Transverse colon (tissue), 4 donors: ENCODE results near the gene PHAX. TPM values are rescaled to one million over a fixed set of nuclear protein-coding genes. Genes with fewer than 3 reads are reported as not detected.
"Not testable (repeated sequence)": the region's sequence is repeated elsewhere in the genome, so short reads cannot be mapped to it uniquely, and the experiment has no call there.

Experiments used
- DNase-seq: peaks from one replicate; pipeline ENCODE4 v3.0.0-alpha.2; 2019
- H3K27ac ChIP-seq, 4 donors: fragments of 200-600 bp; sonication (generic); 2 replicates each; pipeline ENCODE4 v1.5.1; 2016 to 2018; ENCODE audit warnings: inconsistent platforms in 4 of 4
- H3K27me3 ChIP-seq: fragments of 200-600 bp; sonication (generic); 2 replicates; pipeline ENCODE4 v1.5.1; 2017; ENCODE audit warnings: inconsistent platforms
- H3K36me3 ChIP-seq, 4 donors: fragments of 200-600 bp; sonication (generic); 2 replicates each; pipeline ENCODE4 v1.5.1; 2017 to 2019; ENCODE audit warnings: inconsistent platforms in 4 of 4
- H3K4me1 ChIP-seq, 4 donors: fragments of 200-600 bp; sonication (generic); 2 replicates each; pipeline ENCODE4 v1.5.1; 2017 to 2020; ENCODE audit warnings: inconsistent platforms in 4 of 4
- H3K4me3 ChIP-seq, 4 donors: fragments of 200-600 bp; sonication (generic); 1 replicate in 1 of 4; 2 replicates in 3 of 4; pipeline versions ENCODE4 v1.5.1 to v1.6.1; 2017 to 2019; ENCODE audit warnings: inconsistent platforms in 4 of 4
- H3K9me3 ChIP-seq, 2 donors: fragments of 200-600 bp; sonication (generic); 2 replicates each; pipeline ENCODE4 v1.5.1; 2017 to 2019; ENCODE audit warnings: inconsistent platforms in 2 of 2
- EP300 ChIP-seq: sonication (generic); formaldehyde crosslinking; IDR thresholded peaks from one replicate; pipeline ENCODE4 v1.6.1; 2017; ENCODE audit warnings: antibody characterized with exemption, low read depth
- POLR2A ChIP-seq: fragments of 450-650 bp; IDR thresholded peaks from one replicate; pipeline ENCODE4 v1.6.1; 2016; ENCODE audit warnings: antibody characterized with exemption, mild to moderate bottlenecking, moderate library complexity
- POLR2AphosphoS5 ChIP-seq, 3 donors: sonication (generic); formaldehyde crosslinking; IDR thresholded peaks; one replicate each; pipeline ENCODE4 v1.6.1; 2016; ENCODE audit warnings: antibody characterized with exemption in 3 of 3
- WGBS, 2 donors: methylation state at CpG; one replicate each; pipeline ENCODE4 v1.1.5; 2018; ENCODE audit warnings: low coverage in 1 of 2; 5-methylcytosine and 5-hydroxymethylcytosine counted together
- in situ Hi-C, 4 donors: fragments of 200-750 bp; cut with MboI; loops; one replicate each; pipeline versions ENCODE4 v1.15.0 to v1.15.1; 2017; ENCODE audit warnings: low sequenced_read_pairs in 3 of 4, low pct_ligation_motif_present in 1 of 4, low pct_unique_long_range_greater_than_20kb in 1 of 4
- intact Hi-C: fragments of 100-400 bp; cut with DNase I; formaldehyde crosslinking; loops from one replicate; pipeline ENCODE4 v1.15.1; 2023; ENCODE audit warnings: low total_unique reads
- total RNA-seq, 4 donors: library from RNA; depleted of rRNA; stranded (reverse); fragments of >200 nt; gene quantifications; one replicate each; pipeline ENCODE4 v1.1.0, GENCODE V29; 2016
- TF ChIP-seq, protein P1 (sequence below), 5 experiments: fragments of 200-600 bp in 3 of 5; fragments of 450-650 bp in 2 of 5; sonication (generic) in 3 of 5; IDR thresholded peaks; 1 replicate in 2 of 5; 2 replicates in 3 of 5; pipeline ENCODE4 v1.5.1; 2016 to 2017; ENCODE audit warnings: antibody characterized with exemption in 5 of 5, inconsistent platforms in 3 of 5, mild to moderate bottlenecking in 2 of 5, moderate library complexity in 1 of 5

Gene PHAX
- total RNA-seq, 4 donors from 2014 or later: 6.7 to 55.3 (median 49.2) TPM

DNA sequence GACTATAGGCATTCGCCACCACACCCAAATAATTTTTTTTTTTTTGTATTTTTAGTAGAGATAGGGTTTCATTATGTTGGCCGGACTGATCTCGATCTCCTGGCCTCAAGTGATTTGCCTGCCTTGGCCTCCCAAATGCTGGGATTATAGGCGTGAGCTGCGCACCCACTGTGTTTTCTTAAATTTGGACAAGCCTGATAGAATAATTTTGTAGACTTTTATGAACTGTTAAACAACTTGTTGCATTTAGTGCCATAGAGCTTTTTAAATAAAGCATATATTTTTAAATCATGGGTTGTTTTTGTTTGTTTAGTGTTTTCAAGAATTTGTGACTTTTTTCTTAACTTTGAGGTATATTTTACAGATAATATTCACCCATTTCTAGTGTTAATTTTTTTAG lies 4.8 kb downstream of the PHAX start:
- H3K27ac ChIP-seq: no peak overlapping the region
- WGBS, 2 donors: 81 to 84% methylated on average over 5 of the region's 5 CpGs
- no peak for TF ChIP-seq EP300

DNA sequence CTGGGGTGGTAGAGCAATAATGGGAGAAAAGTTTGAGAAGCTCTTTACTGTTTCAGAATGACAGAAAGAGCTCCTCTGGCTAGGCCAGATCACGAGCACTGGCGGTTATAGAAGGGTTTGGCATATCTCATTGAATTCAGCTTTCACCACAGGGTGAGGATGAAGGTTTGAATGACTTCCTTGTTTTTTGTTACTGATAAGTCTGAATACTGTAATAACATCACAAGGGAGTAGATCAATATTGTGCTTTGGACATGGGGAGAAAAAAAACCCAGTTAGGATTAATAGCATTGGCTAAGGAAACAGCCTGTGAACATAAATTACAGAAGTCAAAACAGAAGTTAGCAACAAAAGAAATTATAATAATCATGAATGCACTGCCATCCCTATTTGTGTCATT lies 9.4 kb downstream of the PHAX start:
- no peak overlapping the region for H3K4me3 ChIP-seq
- in situ Hi-C loops: no loop called here
- no peaks in the 10 kb centered on the region for H3K9me3 ChIP-seq
- peaks cover 7 to 15% (median 10%) of the 10 kb centered on the region in 4 donors for H3K4me1 ChIP-seq
- no peak overlapping the region for H3K27ac ChIP-seq
- TF ChIP-seq, protein P1, sequence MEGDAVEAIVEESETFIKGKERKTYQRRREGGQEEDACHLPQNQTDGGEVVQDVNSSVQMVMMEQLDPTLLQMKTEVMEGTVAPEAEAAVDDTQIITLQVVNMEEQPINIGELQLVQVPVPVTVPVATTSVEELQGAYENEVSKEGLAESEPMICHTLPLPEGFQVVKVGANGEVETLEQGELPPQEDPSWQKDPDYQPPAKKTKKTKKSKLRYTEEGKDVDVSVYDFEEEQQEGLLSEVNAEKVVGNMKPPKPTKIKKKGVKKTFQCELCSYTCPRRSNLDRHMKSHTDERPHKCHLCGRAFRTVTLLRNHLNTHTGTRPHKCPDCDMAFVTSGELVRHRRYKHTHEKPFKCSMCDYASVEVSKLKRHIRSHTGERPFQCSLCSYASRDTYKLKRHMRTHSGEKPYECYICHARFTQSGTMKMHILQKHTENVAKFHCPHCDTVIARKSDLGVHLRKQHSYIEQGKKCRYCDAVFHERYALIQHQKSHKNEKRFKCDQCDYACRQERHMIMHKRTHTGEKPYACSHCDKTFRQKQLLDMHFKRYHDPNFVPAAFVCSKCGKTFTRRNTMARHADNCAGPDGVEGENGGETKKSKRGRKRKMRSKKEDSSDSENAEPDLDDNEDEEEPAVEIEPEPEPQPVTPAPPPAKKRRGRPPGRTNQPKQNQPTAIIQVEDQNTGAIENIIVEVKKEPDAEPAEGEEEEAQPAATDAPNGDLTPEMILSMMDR (IDR thresholded peaks at IDR 0.05): no peak
- no peak for TF ChIP-seq POLR2A
- intact Hi-C loops: no loop called here
- no peaks in the 10 kb centered on the region for H3K27me3 ChIP-seq
- WGBS, 2 donors: 65 to 79% methylated on average over 2 of the region's 2 CpGs
- no peak for DNase-seq
- H3K36me3 ChIP-seq: peaks cover 0 to 29% (median 13%) of the 10 kb centered on the region in 4 donors

More for the DNA sequence above, 4.8 kb downstream of the PHAX start:
- DNase-seq: no peak
- Histone ChIP-seq H3K4me1 (peaks cover 18 to 44% (median 24%) of the 10 kb centered on the region in 4 donors), H3K36me3 (peaks cover 0 to 43% (median 16%) of the 10 kb centered on the region in 4 donors), H3K9me3 (no peaks in the 10 kb centered on the region), H3K27me3 (no peaks in the 10 kb centered on the region), H3K4me3 (no peak overlapping the region)
- in situ Hi-C loops: no loop called here
- intact Hi-C loops: no loop called here

DNA sequence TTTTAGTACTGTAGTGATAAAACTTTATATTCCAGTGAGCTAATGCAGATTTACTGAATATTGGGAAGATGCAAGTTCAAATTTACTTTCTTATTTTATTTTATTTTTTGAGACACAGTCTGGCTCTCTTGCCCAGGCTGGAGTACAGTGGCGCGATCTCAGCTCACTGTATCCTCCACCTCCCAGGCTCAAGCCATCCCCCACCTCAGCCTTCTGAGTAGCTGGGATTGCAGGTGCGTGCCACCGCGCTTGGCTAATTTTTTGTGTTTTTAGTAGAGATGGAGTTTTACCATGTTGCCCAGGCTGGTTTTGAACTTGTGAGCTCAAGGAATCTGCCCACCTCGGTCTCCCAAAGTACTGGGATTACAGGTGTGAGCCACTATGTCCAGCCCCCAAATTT lies 9.9 kb downstream of the PHAX start:
- Histone ChIP-seq H3K36me3 (peaks cover 0 to 29% (median 12%) of the 10 kb centered on the region in 4 donors), H3K27me3 (no peaks in the 10 kb centered on the region), H3K4me3 (no peak overlapping the region), H3K4me1 (peaks cover 2 to 11% (median 6%) of the 10 kb centered on the region in 4 donors), H3K9me3 (no peaks in the 10 kb centered on the region), H3K27ac (no peak overlapping the region)
- 93 to 98% methylated on average over 6 of the region's 6 CpGs for WGBS, 2 donors
- intact Hi-C loops (no loop called here), in situ Hi-C loops (no loop called here)
- no peak for TF ChIP-seq EP300
- no peak for TF ChIP-seq POLR2AphosphoS5 (IDR thresholded peaks at IDR 0.05)
- TF ChIP-seq, protein P1 (IDR thresholded peaks at IDR 0.05): no peak
- TF ChIP-seq POLR2A: no peak
- no peak for DNase-seq

DNA sequence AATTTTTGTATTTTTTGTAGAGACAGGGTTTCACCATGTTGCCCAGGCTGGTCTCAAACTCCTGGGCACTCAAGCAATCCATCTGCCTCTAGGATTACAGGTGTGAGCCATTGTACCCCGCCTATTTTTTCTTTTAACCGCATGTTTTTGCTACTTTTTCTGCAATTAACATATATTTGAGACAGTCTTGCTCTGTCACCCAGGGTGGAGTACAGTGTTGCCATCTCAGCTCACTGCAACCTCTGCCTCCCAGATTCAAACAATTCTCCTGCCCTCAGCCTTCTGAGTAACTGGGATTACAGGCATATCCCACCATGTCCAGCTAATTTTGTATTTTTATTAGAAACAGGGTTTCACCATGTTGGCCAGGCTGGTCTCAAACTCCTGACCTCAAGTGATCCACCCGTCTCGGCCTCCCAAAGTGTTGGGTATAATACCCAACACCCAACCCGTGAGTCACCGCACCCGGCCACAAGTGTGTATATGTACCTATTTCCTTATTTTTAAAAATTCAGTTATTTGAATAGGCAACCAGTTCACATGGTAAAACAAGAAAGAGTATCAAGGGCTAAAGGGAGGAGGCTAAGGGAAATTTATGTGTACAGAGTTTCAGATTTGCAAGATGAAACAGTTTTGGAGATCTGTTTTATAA lies 13.3 kb downstream of the PHAX start:
- no peak overlapping the region for H3K4me3 ChIP-seq
- DNase-seq: no peak
- 81 to 98% methylated on average over 7 of the region's 7 CpGs for WGBS, 2 donors
- peaks cover 0 to 39% (median 16%) of the 10 kb centered on the region in 4 donors for H3K36me3 ChIP-seq
- H3K27me3 ChIP-seq: no peaks in the 10 kb centered on the region
- intact Hi-C loops: no loop called here
- no peak overlapping the region for H3K27ac ChIP-seq
- in situ Hi-C loops: no loop called here
- no peaks in the 10 kb centered on the region for H3K9me3 ChIP-seq
- peaks cover 0 to 3% (median 0%) of the 10 kb centered on the region in 4 donors for H3K4me1 ChIP-seq
- TF ChIP-seq POLR2A (no peak), EP300 (no peak), POLR2AphosphoS5 (IDR thresholded peaks at IDR 0.05) (no peak)
- TF ChIP-seq, protein P1 (IDR thresholded peaks at IDR 0.05): no peak

DNA sequence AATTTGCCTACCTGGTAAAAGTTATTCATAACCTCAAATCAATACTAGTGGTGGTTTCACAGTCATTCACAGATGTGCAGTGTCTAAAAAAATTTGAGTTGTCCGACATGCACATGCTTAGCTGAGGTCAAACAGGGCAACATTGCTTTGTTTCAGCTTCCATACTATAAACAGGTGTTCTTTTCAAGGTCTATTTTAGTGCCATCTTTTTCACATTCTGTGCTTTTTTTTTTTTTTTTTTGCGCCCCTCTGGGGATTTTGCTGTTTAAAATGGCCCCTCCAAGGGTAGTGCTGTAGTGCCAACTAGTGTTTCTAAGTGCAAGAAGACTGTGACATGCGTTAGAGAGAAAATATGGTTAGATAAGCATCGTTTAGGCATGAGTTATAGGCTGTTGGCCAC lies 14.5 kb downstream of the PHAX start:
- in situ Hi-C loops (no loop called here), intact Hi-C loops (no loop called here)
- peaks cover 0 to 37% (median 11%) of the 10 kb centered on the region in 4 donors for H3K36me3 ChIP-seq
- H3K27me3 ChIP-seq: no peaks in the 10 kb centered on the region
- H3K27ac ChIP-seq: no peak overlapping the region
- H3K4me3 ChIP-seq: no peak overlapping the region
- TF ChIP-seq POLR2AphosphoS5 (IDR thresholded peaks at IDR 0.05) (no peak), POLR2A (no peak), EP300 (no peak)
- TF ChIP-seq, protein P1 (IDR thresholded peaks at IDR 0.05): no peak
- H3K4me1 ChIP-seq: peaks cover 0 to 3% (median 0%) of the 10 kb centered on the region in 4 donors
- WGBS, 2 donors: 84 to 89% methylated on average over 4 of the region's 4 CpGs
- no peaks in the 10 kb centered on the region for H3K9me3 ChIP-seq
- DNase-seq: no peak

DNA sequence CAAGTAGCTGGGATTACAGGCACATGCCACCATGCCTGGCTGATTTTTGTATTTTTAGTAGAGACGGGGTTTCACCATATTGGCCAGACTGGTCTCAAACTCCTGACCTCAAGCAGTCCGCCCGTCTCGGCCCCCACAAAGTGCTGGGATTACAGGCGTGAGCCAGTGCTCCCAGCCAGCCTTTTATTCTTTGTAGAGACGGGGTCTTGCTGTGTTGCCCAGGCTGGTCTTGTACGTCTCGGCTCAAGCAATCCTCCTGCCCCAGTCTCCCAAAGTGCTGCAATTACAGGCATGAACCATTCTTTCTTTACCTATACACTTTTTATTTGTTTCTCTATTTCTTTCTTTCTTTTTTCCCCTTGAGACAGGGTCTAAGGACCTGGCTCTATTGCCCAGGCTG lies 16.9 kb downstream of the PHAX start:
- H3K9me3 ChIP-seq, H3K27me3 ChIP-seq, H3K4me1 ChIP-seq, in situ Hi-C loops, H3K27ac ChIP-seq, DNase-seq, intact Hi-C loops, H3K4me3 ChIP-seq: not testable (repeated sequence)
- 92 to 100% methylated on average over 2 to 8 of the region's 8 CpGs for WGBS, 2 donors
- peaks cover 0 to 32% (median 12%) of the 10 kb centered on the region in 4 donors for H3K36me3 ChIP-seq
